ENCODE measurements around the gene HPD.

GRCh38 chr12:121898287-121898686 lies 39.6 kb upstream of the HPD start:
- TF ChIP-seq, protein P1, sequence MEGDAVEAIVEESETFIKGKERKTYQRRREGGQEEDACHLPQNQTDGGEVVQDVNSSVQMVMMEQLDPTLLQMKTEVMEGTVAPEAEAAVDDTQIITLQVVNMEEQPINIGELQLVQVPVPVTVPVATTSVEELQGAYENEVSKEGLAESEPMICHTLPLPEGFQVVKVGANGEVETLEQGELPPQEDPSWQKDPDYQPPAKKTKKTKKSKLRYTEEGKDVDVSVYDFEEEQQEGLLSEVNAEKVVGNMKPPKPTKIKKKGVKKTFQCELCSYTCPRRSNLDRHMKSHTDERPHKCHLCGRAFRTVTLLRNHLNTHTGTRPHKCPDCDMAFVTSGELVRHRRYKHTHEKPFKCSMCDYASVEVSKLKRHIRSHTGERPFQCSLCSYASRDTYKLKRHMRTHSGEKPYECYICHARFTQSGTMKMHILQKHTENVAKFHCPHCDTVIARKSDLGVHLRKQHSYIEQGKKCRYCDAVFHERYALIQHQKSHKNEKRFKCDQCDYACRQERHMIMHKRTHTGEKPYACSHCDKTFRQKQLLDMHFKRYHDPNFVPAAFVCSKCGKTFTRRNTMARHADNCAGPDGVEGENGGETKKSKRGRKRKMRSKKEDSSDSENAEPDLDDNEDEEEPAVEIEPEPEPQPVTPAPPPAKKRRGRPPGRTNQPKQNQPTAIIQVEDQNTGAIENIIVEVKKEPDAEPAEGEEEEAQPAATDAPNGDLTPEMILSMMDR (IDR thresholded peaks at IDR 0.05), result no peak
- TF ChIP-seq POLR2A (IDR thresholded peaks at IDR 0.05), result no peak
- TF ChIP-seq EP300 (IDR thresholded peaks at IDR 0.05), result no peak
